Measurements from ENCODE around the gene BRCA2.

The BRCA2 gene

GRCh38 chr13:32384702-32385101, 69.4 kb downstream of the BRCA2 start:
- no peak for DNase-seq

- no peak for DNase-seq
These were observed 70.1 kb downstream of the BRCA2 start for GRCh38 chr13:32385410-32385809.

GRCh38 chr13:32390048-32390447, 74.7 kb downstream of the BRCA2 start:
- DNase-seq, result no peak

DNA sequence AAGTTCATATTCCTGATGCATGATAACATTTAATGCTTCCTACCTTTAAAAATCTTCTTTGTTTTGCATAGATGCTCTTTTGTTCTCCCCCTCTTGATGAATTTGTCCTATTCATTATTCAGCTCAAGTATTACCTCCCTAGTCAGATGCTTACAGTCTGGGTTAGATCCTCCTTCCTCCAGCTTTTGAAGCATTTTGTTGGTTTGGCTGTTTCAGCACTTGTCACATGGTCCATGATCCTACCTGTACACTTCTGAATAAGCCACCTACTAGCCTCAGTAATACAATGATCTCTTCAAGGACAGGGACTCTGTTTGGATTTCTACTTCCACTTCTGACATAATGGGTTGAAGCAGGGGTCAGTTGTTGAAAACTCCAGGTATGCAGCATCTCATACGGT, 75.2 kb downstream of the BRCA2 start:
- no peak for DNase-seq

GRCh38 chr13:32391101-32391619, 75.9 kb downstream of the BRCA2 start:
- DNase-seq, result no peak

DNA sequence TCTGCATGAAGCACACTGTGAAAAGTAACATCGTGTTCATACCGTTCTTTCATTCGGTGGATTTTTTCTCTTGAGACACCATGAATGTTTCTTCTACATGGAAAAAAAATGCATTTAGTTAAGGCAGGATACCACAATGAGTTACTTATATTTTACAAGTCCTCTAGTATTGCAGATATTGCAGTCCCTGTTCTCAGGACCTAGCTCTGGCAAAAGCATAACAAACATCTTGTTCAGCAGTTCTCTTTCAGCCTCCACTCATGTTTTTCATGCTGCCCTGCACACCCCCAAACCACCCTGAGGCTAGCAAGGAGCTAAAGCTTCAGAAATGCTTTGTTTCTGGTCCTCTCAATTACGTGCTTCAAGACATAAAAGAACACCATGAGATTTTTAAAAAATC, 87.8 kb downstream of the BRCA2 start:
- no peak for DNase-seq

DNA sequence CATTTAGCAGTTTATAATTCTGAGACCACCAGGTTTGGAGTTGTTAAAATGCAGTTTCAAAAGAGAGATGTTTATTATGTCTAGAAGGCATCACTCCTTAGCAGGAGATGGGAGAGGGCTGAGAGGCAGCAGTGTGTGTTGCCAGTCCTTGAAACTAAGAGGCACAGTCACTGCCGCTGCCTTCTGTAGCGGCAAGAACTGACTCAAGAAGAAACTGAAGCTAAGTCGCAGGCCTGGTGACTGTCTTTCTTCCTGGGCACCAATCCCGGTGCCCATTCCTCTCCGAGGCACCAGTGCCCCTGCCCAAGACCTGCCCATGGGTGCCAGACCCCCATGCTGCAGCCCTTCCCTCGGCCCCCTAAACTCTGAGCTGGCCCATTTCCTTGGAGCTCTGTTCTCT, 92.5 kb downstream of the BRCA2 start:
- no peak for DNase-seq

DNA sequence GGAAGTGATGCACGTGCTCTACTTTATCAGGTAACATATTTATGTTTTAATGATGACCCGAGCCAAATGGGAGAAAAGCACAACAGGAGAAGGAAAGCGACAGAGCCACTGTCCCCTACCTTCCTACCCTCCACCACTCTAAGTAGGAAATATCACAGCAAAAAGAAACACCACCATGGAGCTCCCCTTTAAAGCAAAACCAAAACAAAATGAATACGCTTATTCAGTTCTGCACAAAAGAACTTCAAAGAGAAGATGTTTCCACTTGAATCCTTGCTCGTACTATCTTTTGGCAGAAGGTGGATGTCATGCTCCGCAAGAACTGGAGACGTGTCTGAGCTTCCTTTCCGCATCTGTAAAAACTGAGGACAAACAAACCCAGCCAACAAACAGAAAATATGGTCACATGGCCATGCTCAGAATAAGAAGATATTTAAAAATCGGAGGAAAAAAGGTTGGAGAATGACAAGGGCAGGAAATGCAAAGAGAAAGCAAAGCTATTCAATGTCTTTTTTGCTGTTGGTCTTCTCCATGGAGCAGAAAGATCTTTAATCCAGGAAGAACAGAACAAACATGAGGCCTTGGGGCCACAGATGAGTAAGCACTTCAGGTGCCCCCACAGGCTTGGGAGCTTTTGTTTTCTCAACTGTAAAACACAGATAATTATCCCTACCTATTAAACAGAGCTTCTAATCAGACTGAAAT, 93.1 kb downstream of the BRCA2 start:
- no peak for DNase-seq

DNA sequence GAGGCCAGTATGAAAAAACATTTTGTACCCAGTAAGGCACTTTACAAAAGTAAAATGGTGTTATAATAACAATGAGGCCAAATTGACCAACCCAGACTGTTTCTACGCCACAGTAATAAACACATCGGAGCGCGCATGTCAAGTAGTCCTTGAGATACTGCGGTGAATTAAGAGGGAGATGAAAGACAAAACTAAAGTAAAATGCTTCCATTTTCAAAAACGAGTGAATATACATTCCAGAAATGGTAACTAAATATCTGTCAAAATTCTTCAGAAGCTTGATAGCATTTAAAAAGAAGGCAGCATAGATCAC, 93.6 kb downstream of the BRCA2 start:
- no peak for DNase-seq

DNA sequence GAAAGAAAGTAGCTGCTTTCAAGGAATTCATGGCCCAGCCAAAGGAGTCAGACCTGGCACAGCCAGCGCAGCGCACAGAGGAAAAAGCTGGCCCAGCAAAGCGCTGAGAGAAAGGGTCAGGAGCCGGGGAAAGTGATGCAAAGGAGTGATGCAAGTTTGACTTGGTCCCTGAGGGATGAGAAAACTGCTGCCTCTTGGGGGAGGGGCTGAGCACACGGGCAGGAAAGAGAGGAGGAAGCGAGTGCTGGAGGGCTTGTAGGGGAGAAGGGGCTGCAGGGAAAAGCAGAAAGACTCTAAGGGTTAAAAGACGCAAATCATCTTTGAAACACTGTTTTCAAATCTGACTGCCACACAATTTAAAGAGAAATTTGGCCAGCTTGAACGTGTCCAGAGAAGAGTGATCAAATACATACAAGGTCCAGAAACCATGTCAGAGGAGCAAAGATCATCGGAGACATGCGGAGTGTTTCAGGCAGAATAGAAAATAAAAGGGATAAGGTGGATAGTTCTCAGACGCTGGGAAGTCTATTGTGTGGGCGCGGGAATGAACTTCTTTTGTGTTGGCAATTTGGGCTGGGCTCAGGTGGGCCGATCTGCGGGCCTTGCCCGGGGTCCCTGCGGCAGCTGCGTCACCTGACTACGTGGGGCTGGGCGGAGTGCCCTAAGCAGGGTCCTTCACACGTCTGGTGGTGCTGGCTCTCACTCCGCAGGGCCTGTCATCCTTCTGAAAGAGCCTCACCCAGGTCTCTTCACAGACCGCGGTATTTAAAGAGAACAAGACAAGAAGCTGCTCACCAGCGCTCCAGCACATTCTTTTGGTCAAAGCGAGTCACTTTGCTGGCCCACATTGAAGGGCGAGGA, 94.5 kb downstream of the BRCA2 start:
- peak in 12 of 51 donors; percentile 15 to 43 (median 32) for DNase-seq

DNA sequence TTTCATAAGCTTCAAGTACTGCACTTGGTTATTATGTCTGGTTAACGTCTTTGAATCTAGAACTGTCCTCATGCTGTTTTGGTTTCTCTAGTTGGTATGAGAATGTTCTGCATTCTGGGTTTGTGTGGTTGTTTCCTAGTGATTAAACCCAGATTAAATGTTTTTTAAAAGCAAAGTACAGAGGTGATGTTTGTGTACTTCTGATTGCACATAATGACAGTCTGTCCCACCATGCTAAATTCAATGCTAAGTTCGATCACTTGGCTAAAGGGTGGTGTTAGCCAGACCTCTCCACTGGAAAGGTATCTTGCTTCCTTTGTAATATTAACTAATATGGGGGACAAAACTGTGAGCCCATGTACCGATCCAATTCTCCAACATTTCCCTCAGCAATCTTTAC, 98.0 kb downstream of the BRCA2 start:
- no peak for DNase-seq

GRCh38 chr13:32414580-32414979, 99.3 kb downstream of the BRCA2 start:
- no peak for DNase-seq

DNA sequence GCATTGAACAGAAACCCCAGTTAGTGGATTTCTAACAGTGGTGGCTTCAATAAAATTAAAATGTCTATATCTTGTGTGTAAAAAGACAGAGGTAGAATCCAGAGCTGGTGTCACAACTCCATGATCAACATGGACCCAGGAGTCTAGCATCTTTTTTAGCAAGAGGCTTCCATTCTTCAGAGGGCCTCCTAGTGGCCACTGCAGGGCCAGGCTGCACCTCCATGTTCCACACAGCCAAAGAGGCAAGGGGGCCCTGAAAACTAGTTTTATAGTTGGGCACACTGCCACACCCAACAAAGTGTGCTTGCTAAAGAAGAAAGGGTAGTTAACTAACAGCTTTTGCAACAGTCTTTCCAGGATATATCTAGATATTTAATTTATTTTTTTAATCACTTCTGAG, 99.7 kb downstream of the BRCA2 start:
- DNase-seq, result no peak

DNA sequence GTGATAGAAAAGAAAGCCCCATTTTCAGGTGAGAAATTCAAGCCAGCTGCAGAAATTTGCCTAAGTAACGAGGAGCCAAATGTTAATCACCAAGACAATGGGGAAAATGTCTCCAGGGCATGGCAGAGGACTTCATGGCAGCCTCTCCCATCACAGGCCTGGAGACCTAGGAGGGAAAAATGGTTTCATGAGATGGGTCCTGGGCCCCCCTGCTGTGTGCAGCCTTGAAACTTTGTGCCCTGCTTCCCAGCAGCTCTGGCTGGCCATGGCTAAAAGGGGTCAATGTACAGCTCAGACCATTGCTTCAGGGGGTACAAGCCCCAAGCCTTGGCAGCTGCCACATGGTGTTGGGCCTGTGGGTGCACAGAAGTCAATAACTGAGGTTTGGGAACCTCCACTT, 102.7 kb downstream of the BRCA2 start:
- no peak for DNase-seq

- no peak for DNase-seq
These were observed 104.6 kb downstream of the BRCA2 start for GRCh38 chr13:32419862-32420261.

GRCh38 chr13:32423592-32423991, 108.3 kb downstream of the BRCA2 start:
- DNase-seq, result no peak

GRCh38 chr13:32425158-32425557, 109.8 kb downstream of the BRCA2 start:
- DNase-seq, result no peak

- DNase-seq, result peak in 3 of 51 donors; percentile 36 to 55 (median 38)
These were observed 111.1 kb downstream of the BRCA2 start for GRCh38 chr13:32426191-32426989.

- peak in 38 of 51 donors; percentile 6 to 77 (median 42) for DNase-seq
These were observed 111.9 kb downstream of the BRCA2 start for GRCh38 chr13:32426990-32427851.

- peak in 50 of 51 donors; percentile 24 to 86 (median 70) for DNase-seq
These were observed 112.7 kb downstream of the BRCA2 start, which contains the start of gene N4BP2L1 for GRCh38 chr13:32427852-32428580. Gene N4BP2L1 (minus strand): TSS chr13:32428130. CDS start chr13:32428082, 48 bp downstream.

Measured in hypothalamus (tissue), 51 donors.